Prostate gland (tissue), 2 donors: ENCODE data around the gene FRMPD4. TPM values are rescaled to one million over a fixed set of nuclear protein-coding genes. Genes with fewer than 3 reads are reported as not detected.

Source experiments
- DNase-seq: peaks from one replicate; pipeline ENCODE4 v3.0.0-alpha.2; 2019; ENCODE audit warnings: low spot score
- H3K27ac ChIP-seq, 2 donors: fragments of 200-600 bp; sonication (generic); 2 replicates each; pipeline ENCODE4 v1.5.1; 2017 to 2019
- H3K27me3 ChIP-seq: fragments of 200-600 bp; sonication (generic); replicated peaks from 2 replicates; pipeline ENCODE4 v1.5.1; 2019; ENCODE audit not compliant: insufficient read depth
- H3K36me3 ChIP-seq, 2 donors: fragments of 200-600 bp; sonication (generic); 1 replicate in 1 of 2; 2 replicates in 1 of 2; pipeline versions ENCODE4 v1.5.1 to v1.8.1; 2017 to 2019
- H3K4me1 ChIP-seq: fragments of 200-600 bp; sonication (generic); replicated peaks from 2 replicates; pipeline ENCODE4 v1.5.1; 2019
- H3K4me3 ChIP-seq, 2 donors: fragments of 200-600 bp; sonication (generic); 2 replicates each; pipeline ENCODE4 v1.5.1; 2017 to 2019
- H3K9me3 ChIP-seq: fragments of 200-600 bp; sonication (generic); 2 replicates; pipeline ENCODE4 v1.5.1; 2017
- POLR2A ChIP-seq: fragments of 450-650 bp; IDR thresholded peaks from one replicate; pipeline ENCODE4 v1.6.1; 2016; ENCODE audit warnings: antibody characterized with exemption, mild to moderate bottlenecking
- POLR2AphosphoS5 ChIP-seq: sonication (generic); formaldehyde crosslinking; IDR thresholded peaks from one replicate; pipeline ENCODE4 v1.6.1; 2017; ENCODE audit warnings: antibody characterized with exemption
- WGBS: methylation state at CpG from one replicate; pipeline ENCODE4 v1.1.5; 2018; 5-methylcytosine and 5-hydroxymethylcytosine counted together
- intact Hi-C: fragments of 100-400 bp; cut with DNase I; formaldehyde crosslinking; loops from one replicate; pipeline ENCODE4 v1.14.2; 2022
- total RNA-seq, 2 donors: library from RNA; depleted of rRNA; stranded (reverse); fragments of >200 nt; gene quantifications; one replicate each; pipeline ENCODE4 v1.1.0, GENCODE V29; 2016
- TF ChIP-seq, protein P1 (sequence below), 4 experiments: fragments of 200-600 bp in 2 of 4; fragments of 450-650 bp in 2 of 4; sonication (generic) in 2 of 4; IDR thresholded peaks; 1 replicate in 3 of 4; 2 replicates in 1 of 4; pipeline ENCODE4 v1.5.1; 2016 to 2019; ENCODE audit warnings: antibody characterized with exemption in 4 of 4, mild to moderate bottlenecking in 2 of 4, moderate library complexity in 2 of 4

FRMPD4 gene
- total RNA-seq, 2 donors from 2014 or later = 0.09 to 1.2 TPM

DNA sequence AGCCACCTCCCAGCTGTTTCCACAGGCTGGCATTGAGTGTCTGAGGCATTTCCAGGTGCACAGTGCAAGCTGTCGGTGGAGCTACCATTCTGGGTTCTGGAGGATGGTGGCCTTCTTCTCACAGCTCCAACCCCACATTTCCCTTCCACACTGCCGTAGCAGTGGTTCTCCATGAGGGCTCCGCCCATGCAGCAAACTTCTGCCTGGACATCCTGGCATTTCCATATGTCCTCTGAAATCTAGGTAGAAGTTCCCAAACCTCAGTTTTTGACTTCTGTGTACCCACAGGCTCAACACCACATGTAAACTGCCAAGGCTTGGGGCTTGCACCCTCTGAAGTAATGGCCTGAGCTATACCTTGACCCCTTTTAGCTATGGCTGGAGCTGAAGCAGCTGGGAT, 10.3 kb upstream of the FRMPD4 start:
- Histone ChIP-seq H3K36me3 (no peaks in the 10 kb centered on the region), H3K27ac (no peak overlapping the region), H3K9me3 (no peaks in the 10 kb centered on the region), H3K4me3 (no peak overlapping the region), H3K4me1 (no peaks in the 10 kb centered on the region), H3K27me3 (no peaks in the 10 kb centered on the region)
- no peak for TF ChIP-seq POLR2A
- TF ChIP-seq, protein P1, sequence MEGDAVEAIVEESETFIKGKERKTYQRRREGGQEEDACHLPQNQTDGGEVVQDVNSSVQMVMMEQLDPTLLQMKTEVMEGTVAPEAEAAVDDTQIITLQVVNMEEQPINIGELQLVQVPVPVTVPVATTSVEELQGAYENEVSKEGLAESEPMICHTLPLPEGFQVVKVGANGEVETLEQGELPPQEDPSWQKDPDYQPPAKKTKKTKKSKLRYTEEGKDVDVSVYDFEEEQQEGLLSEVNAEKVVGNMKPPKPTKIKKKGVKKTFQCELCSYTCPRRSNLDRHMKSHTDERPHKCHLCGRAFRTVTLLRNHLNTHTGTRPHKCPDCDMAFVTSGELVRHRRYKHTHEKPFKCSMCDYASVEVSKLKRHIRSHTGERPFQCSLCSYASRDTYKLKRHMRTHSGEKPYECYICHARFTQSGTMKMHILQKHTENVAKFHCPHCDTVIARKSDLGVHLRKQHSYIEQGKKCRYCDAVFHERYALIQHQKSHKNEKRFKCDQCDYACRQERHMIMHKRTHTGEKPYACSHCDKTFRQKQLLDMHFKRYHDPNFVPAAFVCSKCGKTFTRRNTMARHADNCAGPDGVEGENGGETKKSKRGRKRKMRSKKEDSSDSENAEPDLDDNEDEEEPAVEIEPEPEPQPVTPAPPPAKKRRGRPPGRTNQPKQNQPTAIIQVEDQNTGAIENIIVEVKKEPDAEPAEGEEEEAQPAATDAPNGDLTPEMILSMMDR (IDR thresholded peaks at IDR 0.05) = no peak
- no peak for DNase-seq
- intact Hi-C loops = no loop called here
- 100% methylated on average over 1 of the region's 3 CpGs for WGBS

DNA sequence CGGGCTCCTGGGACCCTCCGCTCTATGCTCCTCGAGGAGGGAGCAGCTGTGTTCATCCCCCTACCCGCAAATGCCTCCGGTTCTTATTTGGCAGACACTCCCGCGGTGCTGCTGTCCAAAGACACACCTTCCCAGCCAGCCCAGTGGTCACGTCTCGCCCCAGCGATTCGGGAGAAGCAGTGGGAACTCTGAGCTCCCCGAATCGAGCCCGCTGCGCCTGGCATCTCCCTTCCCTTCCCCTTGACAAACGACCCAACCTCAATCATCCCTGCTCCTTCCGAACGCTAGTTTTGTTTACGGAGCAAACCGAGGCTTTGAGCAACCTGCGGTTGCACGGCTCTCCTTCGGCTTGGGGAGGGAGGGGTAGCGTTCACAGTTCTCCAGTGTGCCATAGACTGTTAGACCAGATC, 317 bp upstream of the FRMPD4 start:
- no peak overlapping the region for H3K27ac ChIP-seq
- H3K36me3 ChIP-seq = no peaks in the 10 kb centered on the region
- 0% methylated on average over 19 of the region's 24 CpGs for WGBS
- H3K27me3 ChIP-seq = no peaks in the 10 kb centered on the region
- no peak for DNase-seq
- H3K4me1 ChIP-seq = no peaks in the 10 kb centered on the region
- H3K4me3 ChIP-seq = peak overlapping the region; percentile 14 to 27
- no peaks in the 10 kb centered on the region for H3K9me3 ChIP-seq
- intact Hi-C loops = no loop called here
- TF ChIP-seq, protein P1 (IDR thresholded peaks at IDR 0.05) = no peak
- TF ChIP-seq POLR2AphosphoS5 (no peak), POLR2A (no peak)

DNA sequence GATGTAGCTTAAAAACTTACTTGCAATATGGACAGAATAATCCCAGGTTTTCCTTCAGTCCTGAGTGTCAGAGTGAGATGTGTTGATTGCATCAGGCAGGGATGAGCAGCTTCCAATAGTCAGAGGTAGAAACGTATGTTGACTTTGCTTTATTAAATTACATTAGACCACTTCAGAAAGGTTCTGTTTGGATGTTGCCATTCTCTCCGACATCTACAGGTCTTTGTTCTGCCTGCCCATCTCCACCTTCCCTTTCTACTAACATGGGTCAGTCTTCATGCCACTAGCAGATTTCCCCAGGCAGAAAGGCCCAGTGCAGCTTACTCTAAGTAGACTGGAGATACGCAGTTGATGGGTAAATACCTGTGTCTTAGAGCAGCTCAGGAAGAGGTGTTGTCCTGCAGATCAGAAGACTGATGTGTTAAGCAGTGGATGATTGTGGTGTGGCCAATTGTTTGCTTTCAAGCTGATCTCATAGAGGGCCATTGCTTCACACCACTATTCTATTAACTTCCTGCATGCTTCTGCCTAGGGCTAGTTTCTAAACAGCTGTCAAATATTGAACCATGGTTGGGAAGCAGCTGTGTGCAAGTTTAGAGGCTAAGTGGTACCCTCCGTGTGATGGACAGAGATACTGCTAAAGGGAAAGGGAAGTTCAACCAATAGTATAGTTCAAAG, 1.8 kb downstream of the FRMPD4 start:
- H3K36me3 ChIP-seq = no peaks in the 10 kb centered on the region
- WGBS = 87% methylated on average over 4 of the region's 4 CpGs
- intact Hi-C loops = no loop called here
- H3K4me1 ChIP-seq = no peaks in the 10 kb centered on the region
- no peak for DNase-seq
- no peaks in the 10 kb centered on the region for H3K27me3 ChIP-seq
- no peak overlapping the region for H3K4me3 ChIP-seq
- TF ChIP-seq POLR2AphosphoS5 = no peak
- no peak for TF ChIP-seq POLR2A
- TF ChIP-seq, protein P1 (IDR thresholded peaks at IDR 0.05) = no peak
- H3K27ac ChIP-seq = no peak overlapping the region
- no peaks in the 10 kb centered on the region for H3K9me3 ChIP-seq

DNA sequence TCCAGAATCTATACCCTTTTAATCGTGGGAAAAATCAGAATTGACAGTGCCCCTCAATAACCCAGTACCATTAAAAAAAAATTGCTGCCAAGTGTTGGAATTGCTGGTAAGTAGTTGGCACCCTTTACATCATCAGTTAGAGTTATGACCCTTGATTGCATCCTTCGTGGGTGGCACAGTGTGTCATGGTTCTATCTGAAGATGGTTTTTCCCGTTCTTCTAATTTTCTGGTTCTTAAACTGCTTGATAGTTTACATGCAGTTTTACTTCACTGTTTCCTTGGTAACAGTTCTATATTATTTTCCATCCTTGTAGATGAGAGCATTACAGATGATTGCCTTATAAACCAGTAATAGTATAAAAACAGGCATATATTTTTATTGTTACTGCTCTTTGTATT, 3.2 kb downstream of the FRMPD4 start:
- intact Hi-C loops = no loop called here

More for the DNA sequence above, 3.2 kb downstream of the FRMPD4 start:
- WGBS = 80% methylated on average over 3 of the region's 3 CpGs
- H3K9me3 ChIP-seq = no peaks in the 10 kb centered on the region
- H3K27ac ChIP-seq = no peak overlapping the region
- H3K36me3 ChIP-seq = no peaks in the 10 kb centered on the region
- no peak for DNase-seq
- no peak overlapping the region for H3K4me3 ChIP-seq
- TF ChIP-seq, protein P1 (IDR thresholded peaks at IDR 0.05) = no peak
- TF ChIP-seq POLR2AphosphoS5 (no peak), POLR2A (no peak)
- no peaks in the 10 kb centered on the region for H3K4me1 ChIP-seq
- no peaks in the 10 kb centered on the region for H3K27me3 ChIP-seq
